ENCODE measurements around the gene ZNF770.
"Not testable (repeated sequence)": the region's sequence is repeated elsewhere in the genome, so short reads cannot be mapped to it uniquely, and the experiment has no call there.

The ZNF770 gene

DNA sequence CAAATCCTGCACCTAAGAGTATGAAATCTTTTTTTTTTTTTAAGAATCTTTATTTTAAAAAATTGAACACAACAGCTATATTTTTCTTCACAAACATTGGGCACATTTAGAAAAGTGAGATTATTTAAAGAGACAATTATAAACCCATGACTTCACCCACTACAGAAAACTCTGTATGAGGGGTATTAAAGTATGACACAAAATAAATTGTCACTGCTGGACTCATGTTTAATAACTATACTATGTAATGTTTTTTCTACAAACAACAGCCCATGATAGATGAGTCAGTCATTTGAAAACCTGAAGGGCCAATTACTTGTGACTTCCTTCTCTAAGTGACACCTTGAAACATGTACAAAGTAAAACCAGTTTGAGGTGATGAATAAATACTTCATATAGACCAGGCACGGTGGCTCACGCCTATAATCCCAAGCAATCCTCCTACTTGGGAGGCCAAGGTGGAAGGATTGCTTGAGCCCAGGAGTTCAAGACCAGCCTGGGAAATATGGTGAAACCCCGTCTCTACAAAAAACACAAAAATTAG lies 54.6 kb downstream of the ZNF770 start:
- Histone ChIP-seq H3K79me2 (ENCODE audit: low read length) (0 out of 2 replicates have a peak, but pooled peaks cover 4% of the 10 kb centered on the region), H3F3A (ENCODE audit: insufficient read depth, low read length) (peaks cover 6% of the 10 kb centered on the region; the same call in 1 of the 2 replicates), H3K4me2 (ENCODE audit: low read depth, low read length) (no peak overlapping the region), H3K4me3 (ENCODE audit: low read length) (no peak overlapping the region), H3K9ac (ENCODE audit: low read length) (no peak overlapping the region), H3K36me3 (replicated peaks; ENCODE audit: insufficient read depth, low read length) (no peaks in the 10 kb centered on the region; the same call in 1 of the 2 replicates), H3K27ac (ENCODE audit: low read length) (no peak overlapping the region), H3K27me3 (replicated peaks; ENCODE audit: insufficient read depth, low read length) (no peaks in the 10 kb centered on the region), H3K9me3 (replicated peaks; ENCODE audit: insufficient read depth, low read length) (no peaks in the 10 kb centered on the region), H2AFZ (ENCODE audit: low read length) (no peak overlapping the region), H3K9me2 (replicated peaks; ENCODE audit: insufficient read depth, low read length) (no peaks in the 10 kb centered on the region), H3K4me1 (ENCODE audit: low read length) (peaks cover 10% of the 10 kb centered on the region), H4K20me1 (ENCODE audit: insufficient read depth, low read length) (no peaks in the 10 kb centered on the region)
- TF ChIP-seq EZH2phosphoT487 (IDR thresholded peaks at IDR 0.05; ENCODE audit: low read length): no peak
- DNase-seq: no peak

DNA sequence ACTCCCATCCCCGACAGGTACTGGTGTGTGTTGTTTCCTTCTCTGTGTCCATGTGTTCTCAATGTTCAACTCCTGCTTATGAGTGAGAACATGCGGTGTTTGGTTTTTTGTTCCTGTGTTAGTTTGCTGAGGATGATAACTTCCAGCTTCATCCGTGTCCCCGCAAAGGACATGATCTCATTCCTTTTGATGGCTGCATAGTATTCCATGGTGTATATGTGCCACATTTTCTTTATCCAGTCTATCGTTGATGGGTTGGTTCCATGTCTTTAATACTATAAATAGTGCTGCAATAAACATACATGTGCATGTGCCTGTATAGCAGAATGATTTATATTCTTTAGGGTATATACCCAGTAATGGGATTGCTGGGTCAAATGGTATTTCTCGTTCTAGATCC lies 59.7 kb downstream of the ZNF770 start:
- not testable (repeated sequence) for H3K4me1 ChIP-seq (ENCODE audit: low read length); H3K27ac ChIP-seq (ENCODE audit: low read length); H3K9me2 ChIP-seq (replicated peaks; ENCODE audit: insufficient read depth, low read length); H3K4me2 ChIP-seq (ENCODE audit: low read depth, low read length); H4K20me1 ChIP-seq (ENCODE audit: insufficient read depth, low read length); H3K27me3 ChIP-seq (replicated peaks; ENCODE audit: insufficient read depth, low read length); H3K79me2 ChIP-seq (ENCODE audit: low read length); H3K9ac ChIP-seq (ENCODE audit: low read length); H3K36me3 ChIP-seq (replicated peaks; ENCODE audit: insufficient read depth, low read length); H2AFZ ChIP-seq (ENCODE audit: low read length); DNase-seq; H3K4me3 ChIP-seq (ENCODE audit: low read length); H3K9me3 ChIP-seq (replicated peaks; ENCODE audit: insufficient read depth, low read length); H3F3A ChIP-seq (ENCODE audit: insufficient read depth, low read length)
